A549 (cell line): Measurements from ENCODE around the gene CDCP1.

Source experiments
- CHD2 ChIP-seq: fragments of 150-350 bp; IDR thresholded peaks from 2 replicates; pipeline ENCODE4 v1.6.1; 2014; ENCODE audit warnings: low read length; ENCODE audit not compliant: partially characterized antibody
- CTCF ChIP-seq: fragments of >200 bp; sonication (Bioruptor Twin); formaldehyde crosslinking; IDR thresholded peaks from 3 replicates; pipeline ENCODE4 v1.5.1; 2016
- EP300 ChIP-seq, 2 experiments: fragments of >200 bp; sonication (Bioruptor Twin); formaldehyde crosslinking; IDR thresholded peaks; 2 replicates in 1 of 2; 3 replicates in 1 of 2; pipeline ENCODE4 v1.6.1; 2016 to 2017

- no peak for TF ChIP-seq EP300 (IDR thresholded peaks at IDR 0.05)
- no peak for TF ChIP-seq CTCF
- TF ChIP-seq CHD2, result no peak
Observed at GRCh38 chr3:45104715-45105711, 41.2 kb downstream of the CDCP1 start.
